SK-N-SH (cell line): ENCODE results near the gene CADPS2. TPM values are rescaled to one million over a fixed set of nuclear protein-coding genes. Genes with fewer than 3 reads are reported as not detected.

ENCODE experiments used
- CTCF ChIA-PET: fragments of 300-600, 350-600 bp; formaldehyde crosslinking; extraction: SDS; loops from one replicate; lab custom pipeline; 2021; lab: Yijun Ruan, JAX
- POLR2A ChIA-PET: fragments of 350-600 bp; sonication (Branson Sonifier 250); formaldehyde crosslinking; extraction: SDS; loops from one replicate; lab custom pipeline; 2020; ENCODE audit warnings: antibody characterized with exemption, inconsistent platforms; lab: Yijun Ruan, JAX
- DNase-seq: peaks from one replicate; pipeline ENCODE4 v3.0.0; 2012
- H2AFZ ChIP-seq: fragments of 200-600 bp; sonication (generic); 2 replicates; pipeline ENCODE4 v1.8.1; 2016; ENCODE audit warnings: antibody characterized with exemption, mild to moderate bottlenecking, low read depth
- H3F3A ChIP-seq: fragments of 200-600 bp; sonication (generic); replicated peaks from 2 replicates; pipeline ENCODE3; 2016; ENCODE audit warnings: antibody characterized with exemption, mild to moderate bottlenecking; ENCODE audit not compliant: insufficient read depth
- H3K27ac ChIP-seq, 2 experiments: fragments of 200-500 bp in 1 of 2; fragments of 200-600 bp in 1 of 2; sonication (Bioruptor generic) in 1 of 2; sonication (generic), shearing (Covaris generic) in 1 of 2; 2 replicates each; pipeline versions ENCODE4 v1.5.1 to v1.6.1; 2014 to 2016; ENCODE audit warnings: low read depth in 2 of 2, inconsistent platforms in 1 of 2, low read length in 1 of 2, mild to moderate bottlenecking in 1 of 2, mixed read lengths in 1 of 2
- H3K27me3 ChIP-seq: fragments of 200-600 bp; sonication (generic), shearing (Covaris generic); 2 replicates; pipeline ENCODE4 v1.6.1; 2016; ENCODE audit warnings: mixed run types; ENCODE audit not compliant: insufficient read depth
- H3K36me3 ChIP-seq, 2 experiments: fragments of 200-500 bp in 1 of 2; fragments of 200-600 bp in 1 of 2; sonication (Bioruptor generic) in 1 of 2; sonication (generic) in 1 of 2; replicated peaks in 1 of 2; 2 replicates each; pipeline versions ENCODE3 to v1.5.1; 2014 to 2016; ENCODE audit warnings: low read length in 1 of 2, mild to moderate bottlenecking in 1 of 2; ENCODE audit not compliant: insufficient read depth in 2 of 2, control insufficient read depth in 1 of 2
- H3K4me1 ChIP-seq, 2 experiments: fragments of 200-500 bp in 1 of 2; fragments of 200-600 bp in 1 of 2; sonication (Bioruptor generic) in 1 of 2; sonication (generic), shearing (Covaris generic) in 1 of 2; 2 replicates each; pipeline versions ENCODE4 v1.5.1 to v1.6.1; 2014 to 2016; ENCODE audit warnings: low read depth in 1 of 2, low read length in 1 of 2, mixed run types in 1 of 2; ENCODE audit not compliant: insufficient read depth in 2 of 2, control insufficient read depth in 1 of 2
- H3K4me2 ChIP-seq: fragments of 200-600 bp; sonication (generic), shearing (Covaris generic); 2 replicates; pipeline ENCODE4 v1.6.1; 2017; ENCODE audit warnings: mixed run types
- H3K4me3 ChIP-seq, 2 experiments: fragments of 200-500 bp in 1 of 2; fragments of 200-600 bp in 1 of 2; sonication (Bioruptor generic) in 1 of 2; sonication (generic), shearing (Covaris generic) in 1 of 2; 2 replicates each; pipeline versions ENCODE4 v1.5.1 to v1.8.1; 2014 to 2016; ENCODE audit warnings: low read depth in 2 of 2, inconsistent platforms in 1 of 2, low read length in 1 of 2, mild to moderate bottlenecking in 1 of 2, mixed read lengths in 1 of 2, moderate library complexity in 1 of 2
- H3K79me2 ChIP-seq: fragments of 200-600 bp; sonication (generic); 2 replicates; pipeline ENCODE4 v1.8.1; 2017; ENCODE audit warnings: mild to moderate bottlenecking; ENCODE audit not compliant: insufficient read depth
- H3K9ac ChIP-seq: fragments of 200-600 bp; sonication (generic); 2 replicates; pipeline ENCODE4 v1.6.1; 2017; ENCODE audit warnings: mixed run types
- H3K9me2 ChIP-seq: fragments of 200-600 bp; sonication (generic); 2 replicates; pipeline ENCODE4 v1.6.1; 2017; ENCODE audit warnings: mixed run types
- H3K9me3 ChIP-seq: fragments of 200-600 bp; sonication (generic); 2 replicates; pipeline ENCODE4 v1.6.1; 2017; ENCODE audit warnings: mixed run types, mild to moderate bottlenecking, moderate library complexity
- H4K20me1 ChIP-seq: fragments of 200-600 bp; sonication (generic); 2 replicates; pipeline ENCODE4 v1.6.1; 2017; ENCODE audit warnings: mild to moderate bottlenecking, mixed run types; ENCODE audit not compliant: insufficient read depth
- ELF1 ChIP-seq: IDR thresholded peaks from 2 replicates; pipeline ENCODE4 v1.4.0; 2012
- EP300 ChIP-seq, 2 experiments: IDR thresholded peaks; 2 replicates each; pipeline versions ENCODE4 v1.4.0 to v1.6.1; 2012; ENCODE audit warnings: borderline replicate concordance in 1 of 2, low read depth in 1 of 2, low read length in 1 of 2
- FOSL2 ChIP-seq: IDR thresholded peaks from 2 replicates; pipeline ENCODE4 v1.4.0; 2012; ENCODE audit warnings: low read depth, mild to moderate bottlenecking, moderate library complexity, borderline replicate concordance
- FOXM1 ChIP-seq: IDR thresholded peaks from 2 replicates; pipeline ENCODE4 v1.4.0; 2012; ENCODE audit warnings: low read depth, mild to moderate bottlenecking
- GABPA ChIP-seq: IDR thresholded peaks from 2 replicates; pipeline ENCODE4 v1.4.0; 2012; ENCODE audit warnings: low read depth, mild to moderate bottlenecking
- JUND ChIP-seq: IDR thresholded peaks from 2 replicates; pipeline ENCODE4 v1.4.0; 2012
- MEF2A ChIP-seq: IDR thresholded peaks from 2 replicates; pipeline ENCODE4 v1.4.0; 2012; ENCODE audit warnings: low read depth, borderline replicate concordance
- MXI1 ChIP-seq: IDR thresholded peaks from 2 replicates; pipeline ENCODE4 v1.6.1; 2012; ENCODE audit warnings: mild to moderate bottlenecking, low read depth, low read length, improper control_type of control experiment
- NFIC ChIP-seq: IDR thresholded peaks from 2 replicates; pipeline ENCODE4 v1.4.0; 2012; ENCODE audit warnings: borderline replicate concordance
- NRF1 ChIP-seq: IDR thresholded peaks from 2 replicates; pipeline ENCODE4 v1.6.1; 2012; ENCODE audit warnings: low read depth, mild to moderate bottlenecking, low read length
- RAD21 ChIP-seq: IDR thresholded peaks from 2 replicates; pipeline ENCODE4 v1.6.1; 2012; ENCODE audit warnings: mild to moderate bottlenecking, low read length
- RCOR1 ChIP-seq: fragments of 150-350 bp; IDR thresholded peaks from 2 replicates; pipeline ENCODE4 v1.6.1; 2017; ENCODE audit warnings: antibody characterized with exemption, low read length
- RXRA ChIP-seq: IDR thresholded peaks from 2 replicates; pipeline ENCODE4 v1.4.0; 2012; ENCODE audit warnings: low read depth, mild to moderate bottlenecking, borderline replicate concordance
- SIN3A ChIP-seq: IDR thresholded peaks from 2 replicates; pipeline ENCODE4 v1.6.1; 2012; ENCODE audit warnings: low read depth, mild to moderate bottlenecking, low read length, moderate library complexity, borderline replicate concordance
- TCF12 ChIP-seq: IDR thresholded peaks from 2 replicates; pipeline ENCODE4 v1.4.0; 2012
- YY1 ChIP-seq: IDR thresholded peaks from 2 replicates; pipeline ENCODE4 v1.4.0; 2012; ENCODE audit warnings: low read depth, mild to moderate bottlenecking
- WGBS: methylation state at CpG from one replicate; pipeline ENCODE4 v1.1.6; 2017; ENCODE audit warnings: low lambda C conversion rate; 5-methylcytosine and 5-hydroxymethylcytosine counted together
- polyA plus RNA-seq, 3 experiments: library from polyadenylated mRNA; depleted of rRNA; stranded (reverse); fragments of >200 nt; gene quantifications; 2 replicates each; pipeline ENCODE4 v1.2.3, GENCODE V29; 2012
- TF ChIP-seq, protein P1 (sequence below): IDR thresholded peaks from 2 replicates; pipeline ENCODE4 v1.4.0; 2012; ENCODE audit warnings: low read depth, borderline replicate concordance
- TF ChIP-seq, protein P2 (sequence below): IDR thresholded peaks from 2 replicates; pipeline ENCODE4 v1.4.0; 2012; ENCODE audit warnings: low read depth, borderline replicate concordance
- TF ChIP-seq, protein P3 (sequence below): IDR thresholded peaks from 2 replicates; pipeline ENCODE4 v1.4.0; 2012; ENCODE audit warnings: low read depth
- TF ChIP-seq, protein P4 (sequence below): IDR thresholded peaks from 2 replicates; pipeline ENCODE4; 2012
- TF ChIP-seq, protein P5 (sequence below): fragments of 150-350 bp; IDR thresholded peaks from 2 replicates; pipeline ENCODE4 v1.6.1; 2016; ENCODE audit warnings: mild to moderate bottlenecking, low read depth, low read length

Gene CADPS2
- polyA plus RNA-seq, 1 of the 3 experiments (the other 2 are of a cell fraction), result 0.05 TPM

DNA sequence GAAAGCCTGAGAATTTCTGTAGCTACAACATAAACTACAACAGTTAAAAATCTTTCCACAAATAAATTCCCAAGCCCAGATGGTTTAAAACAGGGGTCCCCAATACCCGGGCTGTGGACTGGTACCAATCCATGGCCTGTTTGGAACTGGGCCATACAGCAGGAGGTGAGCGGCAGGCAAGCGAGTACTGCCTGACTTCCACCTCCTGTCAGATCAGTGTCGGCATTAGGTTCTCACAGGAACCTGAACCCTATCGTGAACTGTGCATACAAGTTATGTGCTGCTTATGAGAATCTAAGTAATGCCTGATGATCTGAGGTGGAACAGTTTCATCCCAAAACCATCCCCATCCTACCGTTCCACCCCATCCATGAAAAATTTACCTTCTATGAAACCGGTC is 421.0 kb downstream of the CADPS2 start:
- H3F3A ChIP-seq, result no peaks in the 10 kb centered on the region
- H3K27me3 ChIP-seq, result peaks cover 14% of the 10 kb centered on the region; the same call in 1 of the 2 replicates
- H3K9ac ChIP-seq, result no peak overlapping the region
- no peaks in the 10 kb centered on the region for H3K36me3 ChIP-seq
- H3K9me2 ChIP-seq, result no peaks in the 10 kb centered on the region
- WGBS, result 4% methylated on average over 7 of the region's 7 CpGs
- no peaks in the 10 kb centered on the region for H4K20me1 ChIP-seq
- H3K27ac ChIP-seq, result no peak overlapping the region
- POLR2A ChIA-PET, result no interaction called here
- H3K9me3 ChIP-seq, result no peaks in the 10 kb centered on the region
- H2AFZ ChIP-seq, result no peak overlapping the region
- H3K4me1 ChIP-seq, result no peaks in the 10 kb centered on the region
- CTCF ChIA-PET, result no interaction called here
- no peak overlapping the region for H3K4me3 ChIP-seq
- no peak overlapping the region for H3K4me2 ChIP-seq
- no peaks in the 10 kb centered on the region for H3K79me2 ChIP-seq
- TF ChIP-seq GABPA, result no peak
- TF ChIP-seq ELF1, result no peak
- no peak for TF ChIP-seq FOXM1
- TF ChIP-seq YY1, result no peak
- no peak for TF ChIP-seq MEF2A
- no peak for TF ChIP-seq RAD21
- TF ChIP-seq, all 33 proteins: peak for 0
- no peak for DNase-seq

DNA sequence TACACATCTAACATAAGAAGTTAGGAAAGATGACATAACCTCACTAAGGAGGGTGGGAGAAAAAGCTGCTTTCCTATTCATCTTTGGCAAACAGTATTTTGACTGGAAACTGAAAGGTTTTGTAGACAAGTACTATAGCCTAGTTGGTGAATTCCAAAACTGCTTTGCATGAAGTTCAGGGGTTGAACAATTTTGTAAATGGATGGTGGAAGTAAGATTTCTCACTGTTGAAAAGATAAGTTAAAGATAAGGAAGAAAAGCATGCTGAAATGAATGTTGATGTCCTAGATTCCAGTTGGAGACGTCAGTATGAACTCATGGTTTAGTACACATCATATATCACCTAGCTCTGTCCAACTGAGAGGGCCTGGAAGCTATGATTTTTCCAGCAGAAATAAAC is 422.6 kb downstream of the CADPS2 start:
- peaks cover 14% of the 10 kb centered on the region; the same call in 1 of the 2 replicates for H3K27me3 ChIP-seq
- H3K9me3 ChIP-seq, result no peaks in the 10 kb centered on the region
- no peak overlapping the region for H3K4me3 ChIP-seq
- WGBS, result 5% methylated on average over 1 of the region's 1 CpG
- H3F3A ChIP-seq, result no peaks in the 10 kb centered on the region
- H3K4me2 ChIP-seq, result no peak overlapping the region
- H3K27ac ChIP-seq, result no peak overlapping the region
- CTCF ChIA-PET, result interaction anchor here (1.0 kb wide), 1 partner anchor 9 kb away, joined by 3 read pairs; no protein-coding TSS in a partner anchor
- H3K79me2 ChIP-seq, result no peaks in the 10 kb centered on the region
- H3K4me1 ChIP-seq, result no peaks in the 10 kb centered on the region
- TF ChIP-seq RXRA, result no peak
- TF ChIP-seq, protein P1, sequence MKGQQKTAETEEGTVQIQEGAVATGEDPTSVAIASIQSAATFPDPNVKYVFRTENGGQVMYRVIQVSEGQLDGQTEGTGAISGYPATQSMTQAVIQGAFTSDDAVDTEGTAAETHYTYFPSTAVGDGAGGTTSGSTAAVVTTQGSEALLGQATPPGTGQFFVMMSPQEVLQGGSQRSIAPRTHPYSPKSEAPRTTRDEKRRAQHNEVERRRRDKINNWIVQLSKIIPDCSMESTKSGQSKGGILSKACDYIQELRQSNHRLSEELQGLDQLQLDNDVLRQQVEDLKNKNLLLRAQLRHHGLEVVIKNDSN, result no peak
- no peak for TF ChIP-seq NFIC
- TF ChIP-seq, protein P2, sequence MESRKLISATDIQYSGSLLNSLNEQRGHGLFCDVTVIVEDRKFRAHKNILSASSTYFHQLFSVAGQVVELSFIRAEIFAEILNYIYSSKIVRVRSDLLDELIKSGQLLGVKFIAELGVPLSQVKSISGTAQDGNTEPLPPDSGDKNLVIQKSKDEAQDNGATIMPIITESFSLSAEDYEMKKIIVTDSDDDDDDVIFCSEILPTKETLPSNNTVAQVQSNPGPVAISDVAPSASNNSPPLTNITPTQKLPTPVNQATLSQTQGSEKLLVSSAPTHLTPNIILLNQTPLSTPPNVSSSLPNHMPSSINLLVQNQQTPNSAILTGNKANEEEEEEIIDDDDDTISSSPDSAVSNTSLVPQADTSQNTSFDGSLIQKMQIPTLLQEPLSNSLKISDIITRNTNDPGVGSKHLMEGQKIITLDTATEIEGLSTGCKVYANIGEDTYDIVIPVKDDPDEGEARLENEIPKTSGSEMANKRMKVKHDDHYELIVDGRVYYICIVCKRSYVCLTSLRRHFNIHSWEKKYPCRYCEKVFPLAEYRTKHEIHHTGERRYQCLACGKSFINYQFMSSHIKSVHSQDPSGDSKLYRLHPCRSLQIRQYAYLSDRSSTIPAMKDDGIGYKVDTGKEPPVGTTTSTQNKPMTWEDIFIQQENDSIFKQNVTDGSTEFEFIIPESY, result no peak
- no peak for TF ChIP-seq NRF1
- no peak for TF ChIP-seq MXI1
- TF ChIP-seq JUND, result no peak
- TF ChIP-seq, protein P3, sequence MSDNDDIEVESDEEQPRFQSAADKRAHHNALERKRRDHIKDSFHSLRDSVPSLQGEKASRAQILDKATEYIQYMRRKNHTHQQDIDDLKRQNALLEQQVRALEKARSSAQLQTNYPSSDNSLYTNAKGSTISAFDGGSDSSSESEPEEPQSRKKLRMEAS, result no peak
- no peak for TF ChIP-seq YY1
- no peak for TF ChIP-seq EP300 (IDR thresholded peaks at IDR 0.05; ENCODE audit: borderline replicate concordance in 1 of 2, low read depth in 1 of 2, low read length in 1 of 2)
- TF ChIP-seq, protein P4, sequence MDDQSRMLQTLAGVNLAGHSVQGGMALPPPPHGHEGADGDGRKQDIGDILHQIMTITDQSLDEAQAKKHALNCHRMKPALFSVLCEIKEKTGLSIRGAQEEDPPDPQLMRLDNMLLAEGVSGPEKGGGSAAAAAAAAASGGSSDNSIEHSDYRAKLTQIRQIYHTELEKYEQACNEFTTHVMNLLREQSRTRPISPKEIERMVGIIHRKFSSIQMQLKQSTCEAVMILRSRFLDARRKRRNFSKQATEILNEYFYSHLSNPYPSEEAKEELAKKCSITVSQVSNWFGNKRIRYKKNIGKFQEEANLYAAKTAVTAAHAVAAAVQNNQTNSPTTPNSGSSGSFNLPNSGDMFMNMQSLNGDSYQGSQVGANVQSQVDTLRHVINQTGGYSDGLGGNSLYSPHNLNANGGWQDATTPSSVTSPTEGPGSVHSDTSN, result no peak
- no peak for TF ChIP-seq ELF1
- no peak for TF ChIP-seq RCOR1
- TF ChIP-seq SIN3A, result no peak
- TF ChIP-seq, protein P5, sequence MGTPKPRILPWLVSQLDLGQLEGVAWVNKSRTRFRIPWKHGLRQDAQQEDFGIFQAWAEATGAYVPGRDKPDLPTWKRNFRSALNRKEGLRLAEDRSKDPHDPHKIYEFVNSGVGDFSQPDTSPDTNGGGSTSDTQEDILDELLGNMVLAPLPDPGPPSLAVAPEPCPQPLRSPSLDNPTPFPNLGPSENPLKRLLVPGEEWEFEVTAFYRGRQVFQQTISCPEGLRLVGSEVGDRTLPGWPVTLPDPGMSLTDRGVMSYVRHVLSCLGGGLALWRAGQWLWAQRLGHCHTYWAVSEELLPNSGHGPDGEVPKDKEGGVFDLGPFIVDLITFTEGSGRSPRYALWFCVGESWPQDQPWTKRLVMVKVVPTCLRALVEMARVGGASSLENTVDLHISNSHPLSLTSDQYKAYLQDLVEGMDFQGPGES, result no peak
- no peak for TF ChIP-seq FOSL2
- no peak for TF ChIP-seq FOXM1
- TF ChIP-seq TCF12, result no peak
- TF ChIP-seq, all 33 proteins: peak for 0
- Histone ChIP-seq H3K36me3 (no peaks in the 10 kb centered on the region), H2AFZ (no peak overlapping the region), H3K9ac (no peak overlapping the region), H4K20me1 (no peaks in the 10 kb centered on the region), H3K9me2 (no peaks in the 10 kb centered on the region)
- POLR2A ChIA-PET, result no interaction called here
- no peak for DNase-seq
